Suprapubic skin (tissue), 4 donors: ENCODE data around the gene CLSTN2. TPM values are rescaled to one million over a fixed set of nuclear protein-coding genes. Genes with fewer than 3 reads are reported as not detected.

ENCODE experiments used
- DNase-seq, 2 donors: peaks; one replicate each; pipeline ENCODE4 v3.0.0-alpha.2; 2019; ENCODE audit warnings: low spot score in 2 of 2
- H3K27ac ChIP-seq: fragments of 200-600 bp; sonication (generic); one replicate; pipeline ENCODE4 v1.5.1; 2019
- H3K27me3 ChIP-seq: fragments of 200-600 bp; sonication (generic); one replicate; pipeline ENCODE4 v1.5.1; 2019
- H3K36me3 ChIP-seq: fragments of 200-600 bp; sonication (generic); one replicate; pipeline ENCODE4 v1.5.1; 2019
- H3K4me1 ChIP-seq: fragments of 200-600 bp; sonication (generic); one replicate; pipeline ENCODE4 v1.5.1; 2019
- H3K4me3 ChIP-seq: fragments of 200-600 bp; sonication (generic); one replicate; pipeline ENCODE4 v1.5.1; 2019; ENCODE audit warnings: mild to moderate bottlenecking
- H3K9me3 ChIP-seq: fragments of 200-600 bp; sonication (generic); one replicate; pipeline ENCODE4 v1.5.1; 2019
- EP300 ChIP-seq: sonication (generic); formaldehyde crosslinking; IDR thresholded peaks from one replicate; pipeline ENCODE4 v1.6.1; 2017; ENCODE audit warnings: antibody characterized with exemption
- POLR2A ChIP-seq, 2 donors: fragments of 450-650 bp; IDR thresholded peaks; one replicate each; pipeline ENCODE4 v1.6.1; 2017; ENCODE audit warnings: antibody characterized with exemption in 2 of 2, mild to moderate bottlenecking in 2 of 2, moderate library complexity in 2 of 2
- POLR2AphosphoS5 ChIP-seq, 3 donors: sonication (generic); formaldehyde crosslinking; IDR thresholded peaks; one replicate each; pipeline ENCODE4 v1.6.1; 2017; ENCODE audit warnings: antibody characterized with exemption in 3 of 3
- WGBS: methylation state at CpG from one replicate; pipeline ENCODE4 v1.1.5; 2018; 5-methylcytosine and 5-hydroxymethylcytosine counted together
- total RNA-seq, 4 donors: library from RNA; depleted of rRNA; stranded (reverse); fragments of >200 nt; gene quantifications; one replicate each; pipeline ENCODE4 v1.1.0, GENCODE V29; 2016
- TF ChIP-seq, protein P1 (sequence below), 2 donors: fragments of 200-600 bp in 1 of 2; fragments of 450-650 bp in 1 of 2; sonication (generic) in 1 of 2; IDR thresholded peaks; one replicate each; pipeline ENCODE4 v1.5.1; 2016 to 2019; ENCODE audit warnings: antibody characterized with exemption in 2 of 2, mild to moderate bottlenecking in 1 of 2, moderate library complexity in 1 of 2

The CLSTN2 gene
- total RNA-seq, 4 donors from 2014 or later: 4.3 to 14.1 (median 7.4) TPM

DNA sequence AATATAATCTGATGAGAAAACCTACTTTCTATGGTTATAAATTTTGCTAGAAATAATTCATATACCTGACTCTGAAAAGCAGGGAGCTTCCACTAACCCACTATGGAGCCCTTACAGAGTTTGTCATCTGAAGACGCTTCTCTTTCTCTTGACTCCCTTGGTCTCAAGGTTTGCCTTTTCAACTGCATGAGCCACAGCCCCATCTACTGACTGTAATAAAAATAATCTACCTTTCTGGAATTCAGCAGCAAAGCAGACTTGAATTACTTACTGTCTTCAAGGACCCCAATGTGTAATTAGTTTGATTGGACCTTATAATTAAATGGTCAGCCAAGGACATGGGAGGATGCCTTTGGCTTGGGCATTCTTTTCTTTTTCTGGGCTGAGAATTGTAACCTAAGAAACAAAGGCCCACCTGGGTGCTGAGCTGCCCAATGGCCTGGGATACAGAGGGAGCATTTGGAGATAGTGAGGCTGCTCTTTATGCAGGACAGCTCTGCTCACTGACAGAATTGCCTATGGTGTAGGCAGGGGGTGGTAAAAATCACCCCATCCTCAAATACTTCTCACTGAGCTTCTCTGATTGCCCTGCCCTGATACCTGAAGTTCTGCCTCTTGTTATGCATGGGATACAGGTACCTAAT is 564.3 kb downstream of the CLSTN2 start:
- no peaks in the 10 kb centered on the region for H3K9me3 ChIP-seq
- DNase-seq: no peak
- H3K27me3 ChIP-seq: no peaks in the 10 kb centered on the region
- no peaks in the 10 kb centered on the region for H3K36me3 ChIP-seq
- TF ChIP-seq EP300 (no peak), POLR2A (IDR thresholded peaks at IDR 0.05) (no peak), POLR2AphosphoS5 (IDR thresholded peaks at IDR 0.05) (no peak)
- TF ChIP-seq, protein P1, sequence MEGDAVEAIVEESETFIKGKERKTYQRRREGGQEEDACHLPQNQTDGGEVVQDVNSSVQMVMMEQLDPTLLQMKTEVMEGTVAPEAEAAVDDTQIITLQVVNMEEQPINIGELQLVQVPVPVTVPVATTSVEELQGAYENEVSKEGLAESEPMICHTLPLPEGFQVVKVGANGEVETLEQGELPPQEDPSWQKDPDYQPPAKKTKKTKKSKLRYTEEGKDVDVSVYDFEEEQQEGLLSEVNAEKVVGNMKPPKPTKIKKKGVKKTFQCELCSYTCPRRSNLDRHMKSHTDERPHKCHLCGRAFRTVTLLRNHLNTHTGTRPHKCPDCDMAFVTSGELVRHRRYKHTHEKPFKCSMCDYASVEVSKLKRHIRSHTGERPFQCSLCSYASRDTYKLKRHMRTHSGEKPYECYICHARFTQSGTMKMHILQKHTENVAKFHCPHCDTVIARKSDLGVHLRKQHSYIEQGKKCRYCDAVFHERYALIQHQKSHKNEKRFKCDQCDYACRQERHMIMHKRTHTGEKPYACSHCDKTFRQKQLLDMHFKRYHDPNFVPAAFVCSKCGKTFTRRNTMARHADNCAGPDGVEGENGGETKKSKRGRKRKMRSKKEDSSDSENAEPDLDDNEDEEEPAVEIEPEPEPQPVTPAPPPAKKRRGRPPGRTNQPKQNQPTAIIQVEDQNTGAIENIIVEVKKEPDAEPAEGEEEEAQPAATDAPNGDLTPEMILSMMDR (IDR thresholded peaks at IDR 0.05): no peak
- WGBS: 50% methylated on average over 1 of the region's 1 CpG
- H3K4me1 ChIP-seq: no peaks in the 10 kb centered on the region
- H3K4me3 ChIP-seq: no peak overlapping the region
- H3K27ac ChIP-seq: no peak overlapping the region

DNA sequence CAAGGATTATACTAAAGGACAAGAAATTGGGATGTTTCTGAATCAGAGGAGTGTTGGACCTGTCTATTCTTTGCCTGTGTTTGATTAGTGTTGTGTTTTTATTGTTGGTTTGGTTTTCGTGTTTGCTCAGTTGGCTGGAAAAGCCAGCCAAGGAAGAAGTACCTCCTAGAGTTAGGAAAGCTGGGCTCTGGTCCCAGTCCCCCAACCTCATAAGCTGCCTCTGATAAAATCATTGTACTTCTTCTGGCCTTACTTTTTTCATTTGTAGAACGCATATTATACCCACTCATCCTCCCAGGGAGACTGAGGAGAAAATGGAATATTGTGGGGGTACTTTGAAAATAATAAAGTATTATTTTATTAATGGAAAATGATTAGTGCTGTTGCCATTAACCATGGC is 565.5 kb downstream of the CLSTN2 start:
- H3K9me3 ChIP-seq: no peaks in the 10 kb centered on the region
- no peak for DNase-seq
- no peak for TF ChIP-seq EP300
- no peak for TF ChIP-seq POLR2A (IDR thresholded peaks at IDR 0.05)
- TF ChIP-seq, protein P1 (IDR thresholded peaks at IDR 0.05): no peak
- no peak for TF ChIP-seq POLR2AphosphoS5 (IDR thresholded peaks at IDR 0.05)
- 64% methylated on average over 2 of the region's 2 CpGs for WGBS
- H3K27ac ChIP-seq: no peak overlapping the region
- H3K4me3 ChIP-seq: no peak overlapping the region
- H3K36me3 ChIP-seq: no peaks in the 10 kb centered on the region
- no peaks in the 10 kb centered on the region for H3K27me3 ChIP-seq
- H3K4me1 ChIP-seq: no peaks in the 10 kb centered on the region

DNA sequence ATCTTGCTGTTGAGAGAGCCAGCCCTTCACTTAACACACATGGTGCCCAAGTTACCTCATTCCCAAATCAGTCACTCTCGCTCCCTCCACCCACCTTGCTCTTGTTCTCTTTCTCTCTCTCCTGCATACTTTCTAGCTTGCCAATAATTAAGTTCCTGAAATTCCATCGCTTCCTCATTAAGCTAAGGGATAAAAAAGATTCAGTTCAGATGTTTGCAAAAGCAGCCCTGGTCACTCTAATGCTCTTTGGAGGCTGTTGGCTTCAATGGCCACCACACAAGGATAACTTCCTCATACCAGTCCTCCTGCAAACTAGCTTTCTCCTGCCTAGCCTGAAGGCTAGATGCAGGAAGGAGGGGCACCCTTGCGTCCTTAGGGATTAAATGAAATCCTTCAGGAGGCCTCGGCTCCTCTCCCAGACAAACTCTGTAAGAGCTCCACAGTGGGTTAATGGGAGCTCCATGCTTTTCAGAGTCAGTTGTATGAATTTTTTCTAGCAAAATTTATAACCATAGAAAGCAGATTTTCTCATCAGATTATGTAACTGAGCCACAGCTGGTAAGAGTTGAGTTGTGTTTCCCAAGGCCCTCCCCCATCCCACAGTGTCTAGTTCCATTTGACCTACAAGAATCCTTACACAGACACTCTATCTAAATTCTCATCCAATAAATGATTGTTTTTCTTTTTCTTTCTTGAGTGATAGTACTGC is 566.2 kb downstream of the CLSTN2 start:
- H3K27me3 ChIP-seq: no peaks in the 10 kb centered on the region
- DNase-seq: no peak
- no peaks in the 10 kb centered on the region for H3K9me3 ChIP-seq
- no peak overlapping the region for H3K4me3 ChIP-seq
- no peaks in the 10 kb centered on the region for H3K4me1 ChIP-seq
- 53% methylated on average over 4 of the region's 4 CpGs for WGBS
- H3K27ac ChIP-seq: no peak overlapping the region
- TF ChIP-seq, protein P1 (IDR thresholded peaks at IDR 0.05): no peak
- TF ChIP-seq POLR2AphosphoS5 (IDR thresholded peaks at IDR 0.05): no peak
- no peak for TF ChIP-seq POLR2A (IDR thresholded peaks at IDR 0.05)
- no peak for TF ChIP-seq EP300
- H3K36me3 ChIP-seq: no peaks in the 10 kb centered on the region

DNA sequence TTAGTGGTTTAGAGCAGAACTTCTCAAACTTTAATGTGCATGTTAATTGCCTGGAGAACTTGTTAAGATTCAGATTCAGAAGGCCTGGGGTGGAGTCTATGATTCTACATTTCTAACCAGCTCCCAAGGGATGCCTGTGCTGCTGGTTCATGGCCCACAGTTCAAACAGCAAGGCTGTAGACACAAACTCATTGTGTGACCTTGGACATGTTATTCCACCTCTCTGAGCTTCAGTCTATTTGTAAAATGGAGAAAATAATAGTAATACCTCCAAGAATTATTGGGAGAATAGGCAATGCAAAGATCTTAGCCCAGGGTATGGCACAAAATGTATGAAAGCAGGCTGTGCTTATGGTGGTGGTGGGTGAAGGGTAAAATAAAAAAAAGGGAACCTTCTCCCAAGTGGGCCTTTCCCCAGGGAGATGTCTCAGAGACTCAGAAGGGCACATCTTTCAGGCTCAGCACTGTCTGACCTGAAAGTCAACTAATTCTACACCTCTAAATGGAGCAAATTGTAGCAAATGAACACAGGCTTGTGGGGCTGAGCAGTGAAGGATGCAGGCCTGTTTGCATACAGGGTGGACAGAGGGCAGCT is 566.9 kb downstream of the CLSTN2 start:
- Histone ChIP-seq H3K4me3 (no peak overlapping the region), H3K27me3 (no peaks in the 10 kb centered on the region), H3K27ac (no peak overlapping the region), H3K9me3 (no peaks in the 10 kb centered on the region), H3K36me3 (no peaks in the 10 kb centered on the region), H3K4me1 (no peaks in the 10 kb centered on the region)
- TF ChIP-seq POLR2A (IDR thresholded peaks at IDR 0.05): no peak
- TF ChIP-seq POLR2AphosphoS5 (IDR thresholded peaks at IDR 0.05): no peak
- TF ChIP-seq EP300: no peak
- DNase-seq: no peak

DNA sequence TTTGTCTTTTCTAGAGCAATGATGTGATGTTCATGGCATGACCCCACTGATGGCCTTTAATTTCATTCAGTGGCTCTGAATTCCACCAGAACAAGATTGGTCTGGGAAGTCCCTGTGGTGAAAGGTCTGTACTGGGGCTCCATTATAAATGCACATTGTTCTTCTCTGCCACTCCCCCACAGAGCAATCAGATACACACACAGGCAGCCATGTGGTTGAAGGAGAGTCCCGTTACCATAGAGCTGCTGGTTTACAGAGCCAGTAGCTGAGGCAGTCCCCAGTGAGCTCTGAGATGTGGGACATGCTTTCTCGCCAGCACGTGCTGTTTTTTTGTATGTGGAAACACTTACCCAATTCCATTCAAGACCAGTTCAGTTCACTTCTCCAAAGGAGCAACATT is 570.2 kb downstream of the CLSTN2 start:
- Histone ChIP-seq H3K27me3 (no peaks in the 10 kb centered on the region), H3K4me3 (no peak overlapping the region), H3K9me3 (no peaks in the 10 kb centered on the region), H3K4me1 (no peaks in the 10 kb centered on the region), H3K27ac (no peak overlapping the region), H3K36me3 (no peaks in the 10 kb centered on the region)
- DNase-seq: no peak
- no peak for TF ChIP-seq EP300
- TF ChIP-seq POLR2A (IDR thresholded peaks at IDR 0.05): no peak
- TF ChIP-seq POLR2AphosphoS5 (IDR thresholded peaks at IDR 0.05): no peak
- TF ChIP-seq, protein P1 (IDR thresholded peaks at IDR 0.05): no peak
- 42% methylated on average over 3 of the region's 3 CpGs for WGBS
